ENCODE measurements around the gene MMP15.

The MMP15 gene

GRCh38 chr16:57996406-57997175 is 29.0 kb upstream of the MMP15 start:
- TF ChIP-seq, protein P1, sequence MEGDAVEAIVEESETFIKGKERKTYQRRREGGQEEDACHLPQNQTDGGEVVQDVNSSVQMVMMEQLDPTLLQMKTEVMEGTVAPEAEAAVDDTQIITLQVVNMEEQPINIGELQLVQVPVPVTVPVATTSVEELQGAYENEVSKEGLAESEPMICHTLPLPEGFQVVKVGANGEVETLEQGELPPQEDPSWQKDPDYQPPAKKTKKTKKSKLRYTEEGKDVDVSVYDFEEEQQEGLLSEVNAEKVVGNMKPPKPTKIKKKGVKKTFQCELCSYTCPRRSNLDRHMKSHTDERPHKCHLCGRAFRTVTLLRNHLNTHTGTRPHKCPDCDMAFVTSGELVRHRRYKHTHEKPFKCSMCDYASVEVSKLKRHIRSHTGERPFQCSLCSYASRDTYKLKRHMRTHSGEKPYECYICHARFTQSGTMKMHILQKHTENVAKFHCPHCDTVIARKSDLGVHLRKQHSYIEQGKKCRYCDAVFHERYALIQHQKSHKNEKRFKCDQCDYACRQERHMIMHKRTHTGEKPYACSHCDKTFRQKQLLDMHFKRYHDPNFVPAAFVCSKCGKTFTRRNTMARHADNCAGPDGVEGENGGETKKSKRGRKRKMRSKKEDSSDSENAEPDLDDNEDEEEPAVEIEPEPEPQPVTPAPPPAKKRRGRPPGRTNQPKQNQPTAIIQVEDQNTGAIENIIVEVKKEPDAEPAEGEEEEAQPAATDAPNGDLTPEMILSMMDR (IDR thresholded peaks at IDR 0.05; ENCODE audit: control insufficient read depth, extremely low read depth, insufficient read depth): no peak
- no peak for DNase-seq (ENCODE audit: low read depth)
- H3K4me3 ChIP-seq (ENCODE audit: low read depth, low read length): no peak overlapping the region

DNA sequence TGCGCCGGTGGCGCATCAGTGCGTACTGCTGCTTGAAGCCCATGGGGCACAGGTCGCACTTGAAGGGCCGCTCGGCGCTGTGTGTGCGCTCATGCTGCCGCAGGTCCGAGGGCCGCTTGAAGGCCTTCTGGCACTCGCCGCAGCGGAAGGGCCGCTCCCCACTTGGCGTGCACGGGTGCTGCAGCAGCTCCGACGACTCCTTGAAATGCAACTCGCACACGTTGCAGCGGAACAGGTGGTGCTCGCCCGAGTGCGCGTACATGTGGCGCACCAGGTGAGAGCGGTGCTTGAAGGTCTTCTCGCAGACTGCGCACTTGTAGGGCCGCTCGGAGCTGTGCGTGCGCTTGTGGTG is 28.4 kb upstream of the MMP15 start:
- TF ChIP-seq, protein P1 (IDR thresholded peaks at IDR 0.05; ENCODE audit: control insufficient read depth, extremely low read depth, insufficient read depth): no peak
- H3K4me3 ChIP-seq (ENCODE audit: low read depth, low read length): no peak overlapping the region
- DNase-seq (ENCODE audit: low read depth): no peak

GRCh38 chr16:57997528-57998265 is 27.9 kb upstream of the MMP15 start:
- no peak overlapping the region for H3K4me3 ChIP-seq (ENCODE audit: low read depth, low read length)
- no peak for DNase-seq (ENCODE audit: low read depth)
- TF ChIP-seq, protein P1 (IDR thresholded peaks at IDR 0.05; ENCODE audit: control insufficient read depth, extremely low read depth, insufficient read depth): no peak

GRCh38 chr16:57998486-57998885 is 27.1 kb upstream of the MMP15 start:
- no peak overlapping the region for H3K4me3 ChIP-seq (ENCODE audit: low read depth, low read length)
- TF ChIP-seq, protein P1 (IDR thresholded peaks at IDR 0.05; ENCODE audit: control insufficient read depth, extremely low read depth, insufficient read depth): no peak
- no peak for DNase-seq (ENCODE audit: low read depth)

DNA sequence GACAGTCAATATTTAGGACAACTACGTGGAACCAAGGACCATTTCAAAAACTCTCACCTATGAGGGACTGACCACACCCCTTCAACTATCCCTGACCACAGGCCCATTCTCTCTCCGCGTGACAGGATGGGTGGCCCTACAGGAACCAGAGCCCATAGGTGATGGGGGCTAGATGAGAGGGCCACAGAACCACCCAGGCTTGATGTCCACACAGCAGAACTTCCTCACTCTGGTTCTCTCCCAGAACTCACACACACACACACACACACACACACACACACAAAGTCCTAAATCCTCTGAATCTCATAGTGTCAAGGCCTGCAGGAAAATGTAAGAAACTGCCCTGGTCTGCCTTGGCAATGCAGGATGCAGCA is 26.6 kb upstream of the MMP15 start:
- no peak for DNase-seq (ENCODE audit: low read depth)
- TF ChIP-seq, protein P1 (IDR thresholded peaks at IDR 0.05; ENCODE audit: control insufficient read depth, extremely low read depth, insufficient read depth): no peak
- peak overlapping the region; percentile 86; the same call in 1 of the 2 replicates for H3K4me3 ChIP-seq (ENCODE audit: low read depth, low read length)

DNA sequence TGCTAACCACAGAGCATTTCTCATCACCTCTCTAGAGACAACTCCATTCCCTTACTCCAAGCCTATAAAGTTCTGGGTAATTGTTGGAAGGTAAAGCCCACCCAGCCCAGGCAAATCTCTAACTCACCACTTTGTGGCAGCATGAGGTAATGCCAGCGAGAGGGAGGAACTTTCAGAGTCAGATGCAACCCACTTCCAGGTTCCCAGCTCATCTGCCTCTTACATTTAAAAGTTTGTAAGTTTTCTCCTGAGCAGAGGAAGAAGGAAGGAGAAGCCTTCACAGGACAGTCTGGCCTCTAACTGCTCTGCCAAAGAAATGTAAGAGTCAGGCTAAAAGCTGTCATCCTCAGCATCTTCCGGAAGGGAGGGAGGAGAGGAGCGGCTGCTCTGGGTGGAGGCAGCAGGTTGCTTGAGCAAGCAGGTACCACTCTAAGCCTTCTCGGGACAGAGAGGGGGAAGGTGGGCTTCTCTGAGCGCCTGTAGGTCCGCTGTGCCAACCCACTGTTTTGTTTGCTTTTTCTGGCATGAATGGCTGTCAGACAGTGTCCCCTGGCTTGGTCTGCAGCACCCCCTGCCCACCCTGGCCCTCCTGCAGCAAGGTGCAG is 26.1 kb upstream of the MMP15 start:
- DNase-seq (ENCODE audit: low read depth): no peak
- TF ChIP-seq, protein P1 (IDR thresholded peaks at IDR 0.05; ENCODE audit: control insufficient read depth, extremely low read depth, insufficient read depth): no peak
- H3K4me3 ChIP-seq (ENCODE audit: low read depth, low read length): peak overlapping the region; percentile 86
